IgD-negative memory B cell (primary cell): ENCODE data around the gene SVIP. TPM values are rescaled to one million over a fixed set of nuclear protein-coding genes. Genes with fewer than 3 reads are reported as not detected.
A peak's percentile ranks its signal among the peaks of the same experiment; 100 is the strongest.

Experiments
- H3K27ac Mint-ChIP-seq, 3 donors: one replicate each; pipeline ENCODE4 v1.8.0; 2020 to 2022; ENCODE audit warnings: mild to moderate bottlenecking in 3 of 3, mixed read lengths in 3 of 3, moderate library complexity in 1 of 3
- H3K27me3 Mint-ChIP-seq: one replicate; pipeline ENCODE4 v1.8.0; 2021; ENCODE audit warnings: mixed read lengths
- H3K36me3 Mint-ChIP-seq: one replicate; pipeline ENCODE4 v1.8.0; 2020; ENCODE audit warnings: mild to moderate bottlenecking, mixed read lengths
- H3K4me1 Mint-ChIP-seq, 3 donors: one replicate each; pipeline ENCODE4 v1.8.0; 2020 to 2022; ENCODE audit warnings: mixed read lengths in 3 of 3, mild to moderate bottlenecking in 1 of 3
- H3K4me3 Mint-ChIP-seq, 4 donors: one replicate each; pipeline ENCODE4 v1.8.0; 2020 to 2022; ENCODE audit warnings: mild to moderate bottlenecking in 4 of 4, mixed read lengths in 4 of 4, moderate library complexity in 3 of 4
- H3K9me3 Mint-ChIP-seq, 3 donors: one replicate each; pipeline ENCODE4 v1.8.0; 2020 to 2021; ENCODE audit warnings: mixed read lengths in 3 of 3, mild to moderate bottlenecking in 1 of 3
- polyA plus RNA-seq: library from polyadenylated mRNA; unstranded; fragments of 300-500 nt; fragmentation: Illumina TruSeq; gene quantifications from one replicate; pipeline ENCODE4 v1.2.3, GENCODE V29; 2021

The SVIP gene
- polyA plus RNA-seq, 1 donor from 2014 or later, result 38.2 TPM

- H3K27ac Mint-ChIP-seq, result peak overlapping the region in 1 of 3 donors; percentile 40
- peaks cover 3 to 7% (median 5%) of the 10 kb centered on the region in 3 donors for H3K4me1 Mint-ChIP-seq
- H3K27me3 Mint-ChIP-seq, result no peaks in the 10 kb centered on the region
- H3K4me3 Mint-ChIP-seq, result no peak overlapping the region
- no peaks in the 10 kb centered on the region for H3K9me3 Mint-ChIP-seq
- peaks cover 2% of the 10 kb centered on the region for H3K36me3 Mint-ChIP-seq
Observed at GRCh38 chr11:22778642-22779041, 51.0 kb downstream of the SVIP start.

DNA sequence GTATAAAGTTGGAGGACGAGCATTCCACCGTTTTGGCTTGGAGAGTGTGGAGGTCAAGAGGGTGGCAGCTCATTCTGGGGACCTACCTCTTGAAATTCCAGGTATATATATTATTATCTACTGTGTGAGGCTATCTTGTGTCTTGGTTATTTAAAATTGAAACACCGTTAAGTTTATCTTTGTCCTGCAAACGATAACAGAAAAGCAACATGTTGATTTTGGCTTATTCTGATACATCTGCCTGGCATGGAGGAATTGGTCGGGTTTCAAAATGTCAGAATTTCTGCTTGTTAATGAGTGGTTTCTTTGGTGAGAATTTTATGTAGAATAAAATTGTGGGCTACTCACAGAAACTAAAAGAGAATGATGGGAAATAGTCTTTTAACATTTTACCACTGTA is 54.4 kb downstream of the SVIP start:
- Mint-ChIP-seq H3K4me3 (no peak overlapping the region), H3K9me3 (no peaks in the 10 kb centered on the region), H3K4me1 (no peaks in the 10 kb centered on the region), H3K27me3 (no peaks in the 10 kb centered on the region), H3K27ac (no peak overlapping the region), H3K36me3 (peaks cover 2% of the 10 kb centered on the region)

GRCh38 chr11:22774716-22775115 is 54.9 kb downstream of the SVIP start:
- Mint-ChIP-seq H3K36me3 (no peaks in the 10 kb centered on the region), H3K27ac (no peak overlapping the region), H3K9me3 (no peaks in the 10 kb centered on the region), H3K27me3 (no peaks in the 10 kb centered on the region), H3K4me3 (no peak overlapping the region), H3K4me1 (no peaks in the 10 kb centered on the region)

GRCh38 chr11:22769081-22769480 is 60.5 kb downstream of the SVIP start:
- Mint-ChIP-seq H3K36me3 (no peaks in the 10 kb centered on the region), H3K27me3 (no peaks in the 10 kb centered on the region), H3K27ac (no peak overlapping the region), H3K4me1 (no peaks in the 10 kb centered on the region), H3K4me3 (no peak overlapping the region), H3K9me3 (no peaks in the 10 kb centered on the region)

Other genes with a start within 250 kb of the SVIP start
- gene FANCF, start 204.0 kb downstream of the SVIP start, polyA plus RNA-seq, result 16.1 TPM
- 3.4 TPM for gene GAS2, start 163.2 kb downstream of the SVIP start, polyA plus RNA-seq
- gene CCDC179, start 30.7 kb upstream of the SVIP start, polyA plus RNA-seq, result not detected